ENCODE results near the gene PLEK.

GRCh38 chr2:68441179-68441993 lies 76.3 kb downstream of the PLEK start:
- TF ChIP-seq CTCF (conservative IDR thresholded peaks at IDR 0.05; ENCODE audit: low read depth, low read length) (peak; percentile 95), EZH2 (IDR thresholded peaks at IDR 0.05; ENCODE audit: low read length, unreplicated experiment) (no peak)

All from PC-3 (cell line).